H1 (cell line): ENCODE results near the gene MS4A15. TPM values are rescaled to one million over a fixed set of nuclear protein-coding genes. Genes with fewer than 3 reads are reported as not detected.

Experiments used
- CTCF ChIA-PET: fragments of 300-600 bp; sonication (Branson Sonifier 250); formaldehyde crosslinking; loops from one replicate; lab custom pipeline; 2021; ENCODE audit not compliant: partially characterized antibody; lab: Charles Lee
- POLR2A ChIA-PET: fragments of 300-600 bp; sonication (Branson Sonifier 250); formaldehyde crosslinking; loops from one replicate; lab custom pipeline; 2021; ENCODE audit warnings: inconsistent platforms; ENCODE audit not compliant: partially characterized antibody; lab: Charles Lee
- DNase-seq, 2 experiments: peaks; one replicate each; pipeline versions ENCODE4 v3.0.0 to v3.0.0-alpha.2; 2010 to 2022; ENCODE audit warnings: low spot score in 2 of 2, low read depth in 1 of 2, mixed read lengths in 1 of 2
- FAIRE-seq: peaks from 2 replicates; lab custom pipeline; 2011; peaks lifted over from hg19 to GRCh38; lab: Jason Lieb, UNC
- H2AFZ ChIP-seq: 2 replicates; pipeline ENCODE4 v1.8.1; 2012; ENCODE audit warnings: low read length, inconsistent platforms
- H2AK5ac ChIP-seq: 2 replicates; pipeline ENCODE4 v1.6.1; 2013; ENCODE audit warnings: low read depth, low read length
- H2BK120ac ChIP-seq: replicated peaks from 2 replicates; pipeline ENCODE3; 2013; ENCODE audit warnings: low read depth, low read length, inconsistent platforms
- H2BK12ac ChIP-seq: 2 replicates; pipeline ENCODE4 v1.6.1; 2013; ENCODE audit warnings: low read depth, low read length
- H2BK15ac ChIP-seq: 2 replicates; pipeline ENCODE4 v1.6.1; 2013; ENCODE audit warnings: low read length
- H2BK20ac ChIP-seq: 2 replicates; pipeline ENCODE4 v1.6.1; 2013; ENCODE audit warnings: low read length
- H2BK5ac ChIP-seq: 2 replicates; pipeline ENCODE4 v1.6.1; 2013; ENCODE audit warnings: low read depth, low read length
- H3K14ac ChIP-seq: 2 replicates; pipeline ENCODE4 v1.6.1; 2013; ENCODE audit warnings: inconsistent platforms; ENCODE audit not compliant: insufficient read length
- H3K18ac ChIP-seq: 2 replicates; pipeline ENCODE4 v1.6.1; 2013; ENCODE audit warnings: low read length; ENCODE audit errors: extremely low read depth
- H3K23ac ChIP-seq: 2 replicates; pipeline ENCODE4 v1.6.1; 2013; ENCODE audit warnings: inconsistent platforms; ENCODE audit not compliant: insufficient read length
- H3K23me2 ChIP-seq: 2 replicates; pipeline ENCODE4 v1.6.1; 2013; ENCODE audit warnings: low read depth, low read length
- H3K27ac ChIP-seq: 2 replicates; pipeline ENCODE4 v1.6.1; 2011; ENCODE audit warnings: low read depth, low read length, inconsistent platforms
- H3K27me3 ChIP-seq, 4 experiments: replicated peaks in 1 of 4; 1 replicate in 1 of 4; 2 replicates in 3 of 4; pipeline versions ENCODE4 v1.6.1 to v1.8.1; 2011 to 2013; ENCODE audit warnings: low read length in 3 of 4, mild to moderate bottlenecking in 3 of 4, inconsistent platforms in 2 of 4, mixed read lengths in 2 of 4, moderate library complexity in 1 of 4; ENCODE audit not compliant: control insufficient read depth in 3 of 4, insufficient read depth in 3 of 4; ENCODE audit errors: extremely low read depth in 1 of 4
- H3K36me3 ChIP-seq, 4 experiments: 2 replicates each; pipeline versions ENCODE4 v1.6.1 to v1.8.1; 2011 to 2013; ENCODE audit warnings: mild to moderate bottlenecking in 4 of 4, low read length in 3 of 4, moderate library complexity in 2 of 4, control low read depth in 1 of 4, inconsistent platforms in 1 of 4; ENCODE audit not compliant: insufficient read depth in 4 of 4, control insufficient read depth in 2 of 4
- H3K4ac ChIP-seq: replicated peaks from 2 replicates; pipeline ENCODE3; 2013; ENCODE audit warnings: low read length, low read depth, mixed read lengths, inconsistent platforms; ENCODE audit not compliant: insufficient read length
- H3K4me1 ChIP-seq, 4 experiments: replicated peaks in 1 of 4; 1 replicate in 1 of 4; 2 replicates in 3 of 4; pipeline versions ENCODE4 v1.6.1 to v1.8.1; 2011 to 2013; ENCODE audit warnings: low read length in 3 of 4, inconsistent platforms in 2 of 4, mixed read lengths in 1 of 4; ENCODE audit not compliant: insufficient read depth in 4 of 4, control insufficient read depth in 3 of 4
- H3K4me2 ChIP-seq, 2 experiments: 2 replicates each; pipeline versions ENCODE4 v1.6.1 to v1.8.1; 2011 to 2013; ENCODE audit warnings: low read depth in 2 of 2, low read length in 2 of 2, control low read depth in 1 of 2, inconsistent platforms in 1 of 2, mild to moderate bottlenecking in 1 of 2; ENCODE audit not compliant: insufficient read depth in 1 of 2
- H3K4me3 ChIP-seq, 4 experiments: fragments of 200-600, 300-600 bp in 1 of 4; sonication (generic), shearing (Covaris generic), sonication (Bioruptor Twin) in 1 of 4; 2 replicates each; pipeline versions ENCODE4 v1.5.1 to v1.8.1; 2011 to 2016; ENCODE audit warnings: low read length in 4 of 4, low read depth in 3 of 4, control low read depth in 2 of 4, inconsistent platforms in 2 of 4, mild to moderate bottlenecking in 2 of 4, mixed read lengths in 1 of 4, moderate library complexity in 1 of 4; ENCODE audit not compliant: insufficient read depth in 2 of 4; ENCODE audit errors: extremely low read depth in 1 of 4
- H3K56ac ChIP-seq: replicated peaks from 2 replicates; pipeline ENCODE3; 2013; ENCODE audit warnings: low read depth, mild to moderate bottlenecking, mixed read lengths, low read length, inconsistent platforms; ENCODE audit not compliant: insufficient read length
- H3K79me1 ChIP-seq: 2 replicates; pipeline ENCODE4 v1.6.1; 2013; ENCODE audit warnings: low read depth, low read length, control low read depth
- H3K79me2 ChIP-seq, 2 experiments: 2 replicates each; pipeline versions ENCODE4 v1.6.1 to v1.8.1; 2012 to 2013; ENCODE audit warnings: low read length in 2 of 2, mild to moderate bottlenecking in 2 of 2, inconsistent platforms in 1 of 2; ENCODE audit not compliant: insufficient read depth in 2 of 2, control insufficient read depth in 1 of 2
- H3K9ac ChIP-seq, 4 experiments: replicated peaks in 1 of 4; 1 replicate in 1 of 4; 2 replicates in 3 of 4; pipeline versions ENCODE4 v1.6.1 to v1.8.1; 2011 to 2013; ENCODE audit warnings: low read depth in 3 of 4, low read length in 3 of 4, control low read depth in 2 of 4, mild to moderate bottlenecking in 2 of 4, moderate library complexity in 2 of 4, inconsistent platforms in 1 of 4; ENCODE audit errors: extremely low read depth in 1 of 4
- H3K9me3 ChIP-seq, 2 experiments: 2 replicates each; pipeline versions ENCODE4 v1.6.1 to v1.8.1; 2012 to 2013; ENCODE audit warnings: mild to moderate bottlenecking in 2 of 2, moderate library complexity in 2 of 2, control low read depth in 1 of 2, inconsistent platforms in 1 of 2, low read depth in 1 of 2, low read length in 1 of 2, mixed read lengths in 1 of 2; ENCODE audit not compliant: insufficient read depth in 2 of 2
- H4K20me1 ChIP-seq, 2 experiments: replicated peaks in 1 of 2; 2 replicates each; pipeline versions ENCODE3 to v1.8.1; 2011 to 2013; ENCODE audit warnings: inconsistent platforms in 2 of 2, low read length in 2 of 2, mild to moderate bottlenecking in 1 of 2; ENCODE audit not compliant: insufficient read depth in 2 of 2, control insufficient read depth in 1 of 2
- H4K5ac ChIP-seq: 2 replicates; pipeline ENCODE4 v1.6.1; 2013; ENCODE audit warnings: low read length, low read depth, mixed read lengths, inconsistent platforms; ENCODE audit not compliant: insufficient read length
- H4K8ac ChIP-seq: 2 replicates; pipeline ENCODE4 v1.8.0; 2013; ENCODE audit warnings: mild to moderate bottlenecking, moderate library complexity, low read length, inconsistent platforms; ENCODE audit not compliant: insufficient read depth; ENCODE audit errors: extremely low read depth
- H4K91ac ChIP-seq: replicated peaks from 2 replicates; pipeline ENCODE3; 2013; ENCODE audit warnings: low read length, mixed read lengths, inconsistent platforms; ENCODE audit not compliant: insufficient read length
- CHD1 ChIP-seq: IDR thresholded peaks from 2 replicates; pipeline ENCODE4 v1.6.1; 2012; ENCODE audit warnings: low read depth, low read length, improper control_type of control experiment
- RAD21 ChIP-seq, 2 experiments: IDR thresholded peaks in 1 of 2; conservative IDR thresholded peaks in 1 of 2; 2 replicates each; pipeline ENCODE4 v1.6.1; 2011; ENCODE audit warnings: low read depth in 2 of 2, low read length in 2 of 2, improper control_type of control experiment in 1 of 2, inconsistent platforms in 1 of 2, mild to moderate bottlenecking in 1 of 2, moderate library complexity in 1 of 2
- WGBS, 2 experiments: shearing (Covaris generic) in 1 of 2; methylation state at CpG; one replicate each; pipeline versions ENCODE4 v1.1.6 to v1.1.7; 2013 to 2015; ENCODE audit warnings: low lambda C conversion rate in 2 of 2, mixed read lengths in 2 of 2, inconsistent platforms in 1 of 2, low coverage in 1 of 2, missing lambda C conversion rate in 1 of 2; ENCODE audit not compliant: insufficient replicate concordance in 2 of 2, insufficient coverage in 1 of 2, insufficient read length in 1 of 2; ENCODE audit errors: extremely low coverage in 1 of 2, missing lambda C conversion rate in 1 of 2; 5-methylcytosine and 5-hydroxymethylcytosine counted together
- polyA plus RNA-seq, 7 experiments: library from polyadenylated mRNA; depleted of rRNA in 3 of 7; stranded (reverse) in 5 of 7; unstranded in 2 of 7; fragments of >200 nt in 5 of 7; fragments of 200-250 nt in 2 of 7; gene quantifications; 1 replicate in 5 of 7; 2 replicates in 1 of 7; 4 replicates in 1 of 7; pipeline versions ENCODE4 v1.2.1 to v1.2.3, GENCODE V29; 2011 to 2013; ENCODE audit warnings: missing spikeins in 2 of 7, mixed read lengths in 2 of 7
- total RNA-seq: library from RNA; stranded (reverse); fragmentation: NEBNext Ultra II Directional; extraction: Animal tissue kit (Norgen Biotek cat#: 25700); gene quantifications from 2 replicates; pipeline ENCODE4 v1.2.1, GENCODE V29; 2021
- TF ChIP-seq, protein P1 (sequence below): IDR thresholded peaks from 2 replicates; pipeline ENCODE4 v1.6.1; 2011; ENCODE audit warnings: low read depth, mild to moderate bottlenecking, low read length; ENCODE audit not compliant: insufficient read depth

Gene MS4A15
- total and polyA plus RNA-seq, 2 of the 8 experiments (the other 6 are each of a cell fraction or from before 2014, with no cell fraction given), result 0.15 to 0.17 TPM

DNA sequence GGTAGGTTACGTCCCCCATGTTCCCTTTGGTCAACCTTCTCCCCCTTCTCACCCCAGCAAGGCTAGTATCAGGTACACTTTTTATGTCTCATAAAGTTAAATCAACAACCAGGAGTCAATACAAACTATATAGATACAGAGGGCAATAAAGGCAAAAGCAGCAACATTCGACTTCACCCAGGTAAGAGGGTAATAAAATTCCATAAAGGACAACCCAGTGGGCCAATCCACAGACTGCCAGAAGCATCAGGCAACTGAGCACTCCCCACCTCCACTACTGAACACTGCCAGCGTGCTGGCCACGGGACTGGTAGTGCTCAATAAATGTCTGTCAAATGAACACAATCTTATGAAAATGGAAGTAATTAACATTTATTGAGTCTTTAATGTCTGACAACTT lies 37.3 kb upstream of the MS4A15 start:
- H2BK12ac ChIP-seq, result no peak overlapping the region
- no peaks in the 10 kb centered on the region; a peak in 2 of 7 replicates for H3K4me1 ChIP-seq
- no peak overlapping the region for H2AK5ac ChIP-seq
- H3K14ac ChIP-seq, result no peak overlapping the region
- TF ChIP-seq CHD1 (no peak), RAD21 (IDR thresholded peaks at IDR 0.05 in 1 of 2, conservative IDR thresholded peaks at IDR 0.05 in 1 of 2; ENCODE audit: low read depth in 2 of 2, low read length in 2 of 2) (no peak)
- TF ChIP-seq, protein P1, sequence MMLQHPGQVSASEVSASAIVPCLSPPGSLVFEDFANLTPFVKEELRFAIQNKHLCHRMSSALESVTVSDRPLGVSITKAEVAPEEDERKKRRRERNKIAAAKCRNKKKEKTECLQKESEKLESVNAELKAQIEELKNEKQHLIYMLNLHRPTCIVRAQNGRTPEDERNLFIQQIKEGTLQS, result no peak
- H2AFZ ChIP-seq, result no peak overlapping the region
- no peak overlapping the region for H3K18ac ChIP-seq
- no peak overlapping the region for H3K4ac ChIP-seq
- no peak overlapping the region for H3K27ac ChIP-seq
- CTCF ChIA-PET, result interaction anchor here (0.7 to 1.5 kb wide), 2 partner anchors 13 to 19 kb away, joined by 3 read pairs; no protein-coding TSS in a partner anchor
- no peak overlapping the region for H4K5ac ChIP-seq
- H3K79me2 ChIP-seq, result no peaks in the 10 kb centered on the region
- H3K23me2 ChIP-seq, result no peaks in the 10 kb centered on the region
- H3K4me3 ChIP-seq, result no peak overlapping the region
- no peak overlapping the region for H3K4me2 ChIP-seq
- H4K91ac ChIP-seq, result no peak overlapping the region
- no peak overlapping the region for H3K23ac ChIP-seq
- H2BK15ac ChIP-seq, result no peak overlapping the region
- H3K9ac ChIP-seq, result no peak overlapping the region
- H3K9me3 ChIP-seq, result no peaks in the 10 kb centered on the region; a peak in 2 of 4 replicates
- H3K79me1 ChIP-seq, result no peaks in the 10 kb centered on the region
- DNase-seq, result no peak
- H2BK5ac ChIP-seq, result no peak overlapping the region
- WGBS, 2 experiments, result 85% methylated on average over 4 of the region's 4 CpGs; no CpG with 5 or more reads in 1 of the 2 experiments
- H3K56ac ChIP-seq, result no peak overlapping the region
- H4K8ac ChIP-seq, result no peak overlapping the region
- no peak overlapping the region for H2BK120ac ChIP-seq
- no peak overlapping the region for H2BK20ac ChIP-seq
- no peaks in the 10 kb centered on the region for H3K36me3 ChIP-seq
- H4K20me1 ChIP-seq, result no peaks in the 10 kb centered on the region
- no peak for FAIRE-seq
- H3K27me3 ChIP-seq, result no peaks in the 10 kb centered on the region; a peak in 2 of 7 replicates
- POLR2A ChIA-PET, result no interaction called here
